Left forelimb (tissue), 1 donor: ENCODE results near the gene ERICH4.
"Not testable (repeated sequence)": the region's sequence is repeated elsewhere in the genome, so short reads cannot be mapped to it uniquely, and the experiment has no call there.

Experiments
- DNase-seq: peaks from one replicate; pipeline ENCODE4 v3.0.0-alpha.2; 2018; ENCODE audit warnings: low spot score

The ERICH4 gene

GRCh38 chr19:41442473-41443355 lies at the start of gene ERICH4:
Gene ERICH4 (plus strand): TSS chr19:41443156. CDS start chr19:41443170, 14 bp downstream.
- DNase-seq: no peak

DNA sequence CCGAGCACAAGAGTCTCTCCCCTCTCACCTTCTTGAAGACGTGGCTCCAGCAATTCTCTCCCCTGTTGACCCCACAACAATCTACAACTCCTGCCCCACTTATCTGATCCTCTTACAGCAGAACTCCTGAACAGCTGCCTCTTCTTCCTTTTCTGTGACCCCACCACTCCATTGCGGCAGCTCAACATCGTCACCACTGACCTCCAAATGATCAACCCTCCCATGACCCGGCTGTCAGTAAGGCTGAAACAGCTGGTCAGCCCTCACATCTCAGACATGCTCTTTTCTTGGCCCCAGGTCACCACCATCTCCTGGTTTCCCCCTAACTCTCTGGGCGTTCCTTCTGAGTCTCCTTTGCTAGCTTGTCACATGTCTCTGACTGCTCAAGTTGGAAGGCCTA lies 47.6 kb upstream of the ERICH4 start:
- no peak for DNase-seq

GRCh38 chr19:41397086-41398049 lies 45.6 kb upstream of the ERICH4 start, which contains the start of the genes BCKDHA and EXOSC5:
Gene BCKDHA (plus strand): TSS chr19:41397818. CDS start chr19:41397828, 10 bp downstream.
Gene EXOSC5 (minus strand): TSS chr19:41397359. CDS start chr19:41397328, 31 bp downstream.
- DNase-seq: peak; percentile 98

DNA sequence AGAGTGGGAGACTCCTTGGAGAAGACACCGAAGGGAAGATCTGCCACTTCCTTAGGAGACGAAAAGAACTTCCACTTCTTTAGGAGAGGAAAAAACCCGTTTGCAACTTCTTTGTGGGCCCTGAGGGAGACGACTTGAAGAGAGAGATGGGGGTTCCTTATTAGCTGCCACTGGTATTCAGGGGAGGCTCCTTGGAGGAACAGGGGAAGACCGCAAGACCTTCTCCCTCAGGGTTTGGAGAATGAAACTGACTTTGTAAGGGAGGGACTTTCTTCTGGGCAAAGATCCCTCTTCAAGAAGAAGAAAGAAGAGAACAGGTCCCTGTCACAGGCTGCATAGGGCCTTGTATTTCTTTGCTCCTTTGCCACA lies 44.9 kb upstream of the ERICH4 start:
- DNase-seq: no peak

DNA sequence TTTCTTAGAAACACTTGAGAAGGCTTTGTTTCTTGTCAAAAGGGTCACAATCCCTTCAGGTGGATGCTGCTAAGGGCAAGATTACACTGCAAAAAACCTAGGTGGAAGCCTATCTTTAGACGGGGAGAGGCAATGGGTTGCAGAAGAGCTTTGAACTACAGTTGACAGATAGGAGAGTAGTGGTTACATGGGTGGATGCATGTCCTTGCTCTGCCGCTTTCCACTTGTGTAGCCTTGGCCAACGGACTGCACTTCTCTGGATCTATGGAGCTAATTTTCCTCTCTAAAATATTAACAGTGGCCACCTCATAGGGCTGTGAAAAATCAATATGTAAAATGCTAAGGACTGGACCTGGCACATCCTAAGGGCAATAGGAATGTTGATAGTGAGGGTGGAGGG lies 44.4 kb upstream of the ERICH4 start:
- no peak for DNase-seq

GRCh38 chr19:41399091-41399490 lies 43.9 kb upstream of the ERICH4 start:
- no peak for DNase-seq

- no peak for DNase-seq
Measured at GRCh38 chr19:41399525-41399924, 43.4 kb upstream of the ERICH4 start.

- no peak for DNase-seq
Measured at GRCh38 chr19:41401483-41401882, 41.5 kb upstream of the ERICH4 start.

- no peak for DNase-seq
Measured at GRCh38 chr19:41402010-41402409, 40.9 kb upstream of the ERICH4 start.

GRCh38 chr19:41403181-41403970 lies 39.6 kb upstream of the ERICH4 start:
- no peak for DNase-seq

GRCh38 chr19:41405776-41406175 lies 37.2 kb upstream of the ERICH4 start:
- no peak for DNase-seq

GRCh38 chr19:41407271-41407670 lies 35.7 kb upstream of the ERICH4 start:
- no peak for DNase-seq

GRCh38 chr19:41408256-41408655 lies 34.7 kb upstream of the ERICH4 start:
- no peak for DNase-seq

DNA sequence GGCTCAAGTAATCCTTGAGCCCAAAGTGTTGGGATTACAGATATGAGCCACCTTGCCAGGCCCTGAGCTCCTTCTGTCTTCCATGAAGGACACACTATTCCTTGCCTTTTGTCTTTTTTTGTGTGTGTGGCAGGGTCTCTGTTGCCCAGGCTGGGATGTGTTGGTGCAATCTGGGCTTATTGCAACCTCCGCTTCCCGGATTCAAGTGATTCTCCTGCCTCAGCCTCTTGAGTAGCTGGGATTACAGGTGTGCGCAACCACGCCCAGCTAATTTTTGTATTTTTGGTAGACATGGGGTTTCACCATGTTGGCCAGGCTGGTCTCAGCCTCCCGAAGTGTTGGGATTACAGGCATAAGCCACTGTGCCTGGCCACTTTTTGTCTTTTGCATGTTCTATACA lies 34.1 kb upstream of the ERICH4 start:
- DNase-seq: not testable (repeated sequence)

GRCh38 chr19:41409288-41409687 lies 33.7 kb upstream of the ERICH4 start:
- DNase-seq: no peak

- no peak for DNase-seq
Measured at GRCh38 chr19:41410336-41411054, 32.5 kb upstream of the ERICH4 start.

GRCh38 chr19:41411100-41411967 lies 31.6 kb upstream of the ERICH4 start:
- no peak for DNase-seq

GRCh38 chr19:41411968-41412265 lies 31.0 kb upstream of the ERICH4 start:
- no peak for DNase-seq

GRCh38 chr19:41412953-41413352 lies 30.0 kb upstream of the ERICH4 start:
- no peak for DNase-seq

- no peak for DNase-seq
Measured at GRCh38 chr19:41413947-41414346, 29.0 kb upstream of the ERICH4 start.
